ENCODE measurements around the gene SHC3. TPM values are rescaled to one million over a fixed set of nuclear protein-coding genes. Genes with fewer than 3 reads are reported as not detected.

Gene SHC3
- total RNA-seq, 1 donor from 2014 or later, result not detected

- H3K27ac Mint-ChIP-seq, result no peak overlapping the region
- no peak overlapping the region for H3K4me3 Mint-ChIP-seq
- H3K9me3 Mint-ChIP-seq, result no peaks in the 10 kb centered on the region
- DNase-seq, result no peak
- H3K4me1 Mint-ChIP-seq, result no peaks in the 10 kb centered on the region
- H3K36me3 Mint-ChIP-seq (ENCODE audit: low read depth), result no peaks in the 10 kb centered on the region
- intact Hi-C loops (cut with micrococcal nuclease), result no loop called here
- peaks cover 16% of the 10 kb centered on the region for H3K27me3 Mint-ChIP-seq
These were observed 171.3 kb downstream of the SHC3 start for GRCh38 chr9:89006996-89007967.

GRCh38 chr9:89006267-89006666 lies 172.4 kb downstream of the SHC3 start:
- intact Hi-C loops (cut with micrococcal nuclease), result no loop called here
- no peak overlapping the region for H3K27ac Mint-ChIP-seq
- H3K9me3 Mint-ChIP-seq, result no peaks in the 10 kb centered on the region
- DNase-seq, result no peak
- no peaks in the 10 kb centered on the region for H3K36me3 Mint-ChIP-seq (ENCODE audit: low read depth)
- peaks cover 22% of the 10 kb centered on the region for H3K27me3 Mint-ChIP-seq
- no peak overlapping the region for H3K4me3 Mint-ChIP-seq
- H3K4me1 Mint-ChIP-seq, result no peaks in the 10 kb centered on the region

DNA sequence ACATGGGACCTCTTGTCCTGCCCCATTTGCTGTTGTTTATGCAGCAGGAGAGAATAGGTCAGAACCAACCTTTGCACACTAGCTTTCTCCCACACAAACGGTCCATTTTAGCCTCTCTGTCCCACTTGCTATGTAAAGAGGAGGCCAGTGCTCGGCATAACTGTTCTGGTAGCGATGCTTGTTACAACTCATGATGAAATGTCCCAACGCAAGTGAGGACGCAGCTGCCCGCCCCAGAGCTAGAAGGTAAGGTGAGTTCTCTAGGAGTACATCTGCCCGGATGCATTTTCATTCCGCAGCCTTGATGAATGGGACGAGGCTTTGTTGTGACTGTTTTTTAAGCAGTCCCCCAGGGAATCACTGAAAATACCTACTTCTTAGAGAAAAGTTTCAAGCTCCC lies 173.3 kb downstream of the SHC3 start:
- no peak for DNase-seq
- peaks cover 22% of the 10 kb centered on the region for H3K27me3 Mint-ChIP-seq
- H3K4me1 Mint-ChIP-seq, result peaks cover 4% of the 10 kb centered on the region
- no peaks in the 10 kb centered on the region for H3K36me3 Mint-ChIP-seq (ENCODE audit: low read depth)
- no peaks in the 10 kb centered on the region for H3K9me3 Mint-ChIP-seq
- no peak overlapping the region for H3K27ac Mint-ChIP-seq
- intact Hi-C loops (cut with micrococcal nuclease), result no loop called here
- no peak overlapping the region for H3K4me3 Mint-ChIP-seq

DNA sequence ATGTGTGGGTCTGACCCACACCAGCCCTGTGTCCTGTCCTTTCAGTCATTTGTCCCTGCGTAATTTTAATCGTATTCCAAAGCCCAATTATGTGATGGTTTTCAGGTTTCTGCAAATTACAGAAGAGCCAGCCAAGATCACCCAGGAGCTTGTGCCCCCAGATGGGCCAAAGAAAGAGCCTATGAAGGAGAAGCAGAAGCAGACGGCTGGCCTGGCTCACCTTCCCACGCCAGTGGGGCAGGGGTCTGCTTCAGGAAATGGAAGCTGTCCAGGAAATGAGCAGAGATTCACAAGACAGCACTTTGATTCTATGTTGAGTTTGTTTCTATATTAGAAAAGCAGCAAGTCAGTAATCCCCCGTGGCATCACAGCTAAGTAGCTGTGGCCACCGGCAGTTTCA lies 175.6 kb downstream of the SHC3 start:
- no peak for DNase-seq
- H3K9me3 Mint-ChIP-seq, result no peaks in the 10 kb centered on the region
- intact Hi-C loops (cut with micrococcal nuclease), result no loop called here
- H3K4me1 Mint-ChIP-seq, result peaks cover 4% of the 10 kb centered on the region
- H3K4me3 Mint-ChIP-seq, result no peak overlapping the region
- H3K36me3 Mint-ChIP-seq (ENCODE audit: low read depth), result no peaks in the 10 kb centered on the region
- no peak overlapping the region for H3K27ac Mint-ChIP-seq
- peaks cover 20% of the 10 kb centered on the region for H3K27me3 Mint-ChIP-seq

DNA sequence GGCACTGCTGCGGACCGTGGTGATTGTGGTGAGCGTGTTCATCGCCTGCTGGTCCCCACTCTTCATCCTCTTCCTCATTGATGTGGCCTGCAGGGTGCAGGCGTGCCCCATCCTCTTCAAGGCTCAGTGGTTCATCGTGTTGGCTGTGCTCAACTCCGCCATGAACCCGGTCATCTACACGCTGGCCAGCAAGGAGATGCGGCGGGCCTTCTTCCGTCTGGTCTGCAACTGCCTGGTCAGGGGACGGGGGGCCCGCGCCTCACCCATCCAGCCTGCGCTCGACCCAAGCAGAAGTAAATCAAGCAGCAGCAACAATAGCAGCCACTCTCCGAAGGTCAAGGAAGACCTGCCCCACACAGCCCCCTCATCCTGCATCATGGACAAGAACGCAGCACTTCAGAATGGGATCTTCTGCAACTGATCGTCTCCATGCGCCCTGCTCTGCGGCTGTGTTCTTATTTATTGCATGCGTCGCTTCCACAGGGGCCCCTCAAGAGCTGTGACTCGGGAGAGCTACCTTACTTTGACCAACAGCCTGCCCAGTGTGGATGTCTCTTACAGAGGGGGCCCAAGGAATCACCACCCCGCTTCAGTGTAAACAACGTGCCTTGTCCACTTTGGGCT lies 176.6 kb downstream of the SHC3 start:
- no peaks in the 10 kb centered on the region for H3K9me3 Mint-ChIP-seq
- H3K27ac Mint-ChIP-seq, result no peak overlapping the region
- no peak for DNase-seq
- H3K36me3 Mint-ChIP-seq (ENCODE audit: low read depth), result no peaks in the 10 kb centered on the region
- intact Hi-C loops (cut with micrococcal nuclease), result loop anchor here (1.0 to 2.0 kb wide), 2 partner anchors 337 to 409 kb away; no protein-coding TSS in a partner anchor
- peaks cover 18% of the 10 kb centered on the region for H3K27me3 Mint-ChIP-seq
- H3K4me1 Mint-ChIP-seq, result peaks cover 4% of the 10 kb centered on the region
- H3K4me3 Mint-ChIP-seq, result no peak overlapping the region

- no peaks in the 10 kb centered on the region for H3K9me3 Mint-ChIP-seq
- H3K27me3 Mint-ChIP-seq, result peaks cover 18% of the 10 kb centered on the region
These were observed 177.4 kb downstream of the SHC3 start for GRCh38 chr9:89000973-89001916.

DNA sequence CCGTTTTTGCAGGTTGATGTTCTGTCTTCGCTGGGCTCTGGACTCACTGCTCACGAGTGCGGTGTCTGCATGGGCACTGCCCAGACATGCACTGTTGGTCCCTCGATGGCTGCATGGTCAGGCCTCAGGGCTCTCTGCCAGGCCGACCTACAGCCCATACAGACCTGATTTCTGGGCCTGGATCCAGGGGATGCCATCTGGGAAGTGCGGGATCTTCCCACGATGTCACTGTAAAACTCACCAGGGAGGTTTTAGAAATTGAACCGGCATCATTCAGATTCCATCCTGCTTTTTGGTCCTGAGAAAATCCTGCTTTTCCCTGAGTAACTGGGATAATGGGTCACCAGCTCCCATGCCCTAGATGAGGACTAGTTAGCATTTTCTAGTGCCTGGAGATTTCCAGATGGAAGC lies 178.2 kb downstream of the SHC3 start:
- H3K27ac Mint-ChIP-seq, result no peak overlapping the region
- DNase-seq, result no peak
- H3K27me3 Mint-ChIP-seq, result peaks cover 16% of the 10 kb centered on the region
- no peaks in the 10 kb centered on the region for H3K9me3 Mint-ChIP-seq
- intact Hi-C loops (cut with micrococcal nuclease), result loop anchor here (2.0 kb wide), 1 partner anchor 336 kb away; no protein-coding TSS in a partner anchor
- peaks cover 4% of the 10 kb centered on the region for H3K4me1 Mint-ChIP-seq
- H3K36me3 Mint-ChIP-seq (ENCODE audit: low read depth), result no peaks in the 10 kb centered on the region
- no peak overlapping the region for H3K4me3 Mint-ChIP-seq

More at GRCh38 chr9:89000973-89001916, 177.4 kb downstream of the SHC3 start:
- intact Hi-C loops (cut with micrococcal nuclease), result loop anchor here (1.0 to 2.0 kb wide), 2 partner anchors 336 to 408 kb away; no protein-coding TSS in a partner anchor
- Mint-ChIP-seq H3K4me1 (peaks cover 4% of the 10 kb centered on the region), H3K36me3 (ENCODE audit: low read depth) (no peaks in the 10 kb centered on the region), H3K27ac (no peak overlapping the region), H3K4me3 (no peak overlapping the region)
- peak; percentile 93 for DNase-seq

DNA sequence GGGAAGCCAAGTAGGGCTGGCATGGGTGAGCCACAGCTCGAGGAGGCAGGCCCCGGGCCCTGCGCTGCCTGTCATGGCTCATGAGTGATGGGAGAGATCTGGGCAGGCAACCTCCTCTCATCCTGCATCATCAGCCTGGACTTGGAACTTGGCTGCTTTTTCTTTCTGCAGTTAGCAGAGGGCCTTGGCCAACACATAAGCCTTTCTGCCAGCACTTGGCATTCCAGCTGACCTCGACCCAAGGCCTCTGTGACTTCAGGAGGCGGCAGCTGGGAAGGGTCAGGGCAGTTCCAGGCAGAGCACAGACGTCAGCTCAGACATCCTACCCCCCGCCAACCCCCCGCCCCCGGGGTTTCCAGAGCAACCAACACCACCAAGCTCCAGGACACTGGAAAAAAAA lies 179.7 kb downstream of the SHC3 start:
- Mint-ChIP-seq H3K9me3 (no peaks in the 10 kb centered on the region), H3K4me1 (peaks cover 4% of the 10 kb centered on the region), H3K36me3 (ENCODE audit: low read depth) (no peaks in the 10 kb centered on the region), H3K27me3 (peaks cover 16% of the 10 kb centered on the region), H3K4me3 (no peak overlapping the region), H3K27ac (no peak overlapping the region)
- DNase-seq, result no peak
- intact Hi-C loops (cut with micrococcal nuclease), result no loop called here

DNA sequence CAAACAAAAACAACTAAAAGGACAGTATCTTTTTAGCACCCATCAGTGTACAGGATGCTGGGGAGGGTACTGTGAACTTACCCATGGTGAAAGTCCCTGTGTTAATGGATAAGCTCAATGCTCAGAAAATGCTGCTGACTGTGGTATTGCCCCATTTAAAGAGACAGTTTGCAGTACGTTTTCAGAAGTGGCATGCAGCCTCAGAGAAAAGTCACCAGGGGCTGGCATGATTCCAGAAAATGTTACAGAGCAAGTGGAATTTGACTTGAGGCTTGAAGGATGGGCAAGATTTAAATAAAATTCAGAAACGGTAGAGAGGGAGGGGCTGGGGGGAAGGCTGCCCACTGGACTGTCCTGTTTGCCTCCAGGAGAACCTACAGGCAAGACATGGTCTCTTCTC lies 180.1 kb downstream of the SHC3 start:
- Mint-ChIP-seq H3K4me3 (no peak overlapping the region), H3K27me3 (peaks cover 15% of the 10 kb centered on the region)
- intact Hi-C loops (cut with micrococcal nuclease), result no loop called here

DNA sequence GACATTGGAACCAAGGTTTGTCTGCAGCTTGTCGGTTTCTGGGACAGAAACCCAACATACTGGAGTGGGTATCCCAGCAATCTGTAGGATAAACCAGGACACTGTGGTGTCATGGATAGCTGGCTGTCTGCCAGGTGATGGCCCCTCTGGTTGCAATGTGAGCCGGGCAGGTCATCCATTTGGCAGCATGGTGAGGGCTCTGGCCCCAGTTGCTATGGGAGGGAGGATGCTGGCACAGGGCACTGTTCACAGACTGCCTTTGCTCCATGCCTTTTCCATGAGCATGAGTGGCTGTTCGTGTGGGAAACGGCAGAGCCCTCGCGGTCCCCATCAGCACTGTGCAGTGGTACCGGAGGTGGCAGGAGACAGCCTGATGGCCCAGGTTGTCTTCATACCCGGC lies 181.0 kb downstream of the SHC3 start:
- no peaks in the 10 kb centered on the region for H3K9me3 Mint-ChIP-seq
- no peak for DNase-seq
- intact Hi-C loops (cut with micrococcal nuclease), result no loop called here
- no peak overlapping the region for H3K4me3 Mint-ChIP-seq
- no peak overlapping the region for H3K27ac Mint-ChIP-seq
- peaks cover 4% of the 10 kb centered on the region for H3K4me1 Mint-ChIP-seq
- H3K27me3 Mint-ChIP-seq, result peaks cover 19% of the 10 kb centered on the region
- no peaks in the 10 kb centered on the region for H3K36me3 Mint-ChIP-seq (ENCODE audit: low read depth)

More for the DNA sequence above, 180.1 kb downstream of the SHC3 start:
- peaks cover 4% of the 10 kb centered on the region for H3K4me1 Mint-ChIP-seq
- H3K9me3 Mint-ChIP-seq, result no peaks in the 10 kb centered on the region
- H3K36me3 Mint-ChIP-seq (ENCODE audit: low read depth), result no peaks in the 10 kb centered on the region
- H3K27ac Mint-ChIP-seq, result no peak overlapping the region
- no peak for DNase-seq

DNA sequence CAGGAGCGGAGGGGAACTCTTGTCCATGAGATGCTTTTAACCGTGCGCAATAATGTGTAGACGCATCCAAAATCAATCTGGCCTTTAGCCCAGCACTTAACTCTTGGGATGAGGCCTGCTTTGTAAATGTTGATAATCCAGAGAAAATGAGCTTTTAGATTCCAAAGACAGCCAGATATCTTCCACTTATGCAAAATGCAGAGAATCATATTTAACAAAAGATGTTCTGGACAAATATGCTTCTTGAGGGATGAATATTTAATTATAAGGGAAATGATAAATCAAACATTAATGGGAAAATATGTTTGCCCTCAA lies 181.7 kb downstream of the SHC3 start:
- peaks cover 5% of the 10 kb centered on the region for H3K4me1 Mint-ChIP-seq
- H3K4me3 Mint-ChIP-seq, result no peak overlapping the region
- H3K27me3 Mint-ChIP-seq, result peaks cover 23% of the 10 kb centered on the region
- intact Hi-C loops (cut with micrococcal nuclease), result no loop called here
- DNase-seq, result no peak
- no peak overlapping the region for H3K27ac Mint-ChIP-seq
- no peaks in the 10 kb centered on the region for H3K9me3 Mint-ChIP-seq
- H3K36me3 Mint-ChIP-seq (ENCODE audit: low read depth), result no peaks in the 10 kb centered on the region

- Mint-ChIP-seq H3K9me3 (no peaks in the 10 kb centered on the region), H3K36me3 (ENCODE audit: low read depth) (no peaks in the 10 kb centered on the region), H3K27ac (no peak overlapping the region), H3K4me3 (no peak overlapping the region), H3K4me1 (peaks cover 7% of the 10 kb centered on the region), H3K27me3 (peaks cover 23% of the 10 kb centered on the region)
- no peak for DNase-seq
- intact Hi-C loops (cut with micrococcal nuclease), result no loop called here
These were observed 182.3 kb downstream of the SHC3 start for GRCh38 chr9:88996046-88996920.

DNA sequence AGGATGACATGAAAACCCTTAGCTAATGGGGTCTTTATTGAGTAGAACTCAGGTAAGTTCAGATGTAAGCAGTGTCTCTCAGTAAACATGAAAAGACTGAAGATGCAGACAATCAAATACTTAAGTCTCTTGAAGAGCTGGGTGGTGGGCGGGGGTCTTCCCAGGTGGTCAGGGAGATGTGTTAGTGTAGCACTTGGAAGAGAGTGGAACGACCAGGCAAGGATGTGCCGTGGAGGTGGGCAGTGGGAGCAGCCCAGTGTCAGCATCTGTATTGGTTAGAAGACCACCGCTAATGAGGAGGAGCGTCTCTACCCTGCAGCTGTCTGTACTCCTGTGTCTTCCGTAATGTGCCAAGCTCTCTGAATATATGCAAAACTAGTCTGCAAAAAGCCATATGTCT lies 183.0 kb downstream of the SHC3 start:
- DNase-seq, result no peak
- no peaks in the 10 kb centered on the region for H3K36me3 Mint-ChIP-seq (ENCODE audit: low read depth)
- no peak overlapping the region for H3K4me3 Mint-ChIP-seq
- peaks cover 25% of the 10 kb centered on the region for H3K27me3 Mint-ChIP-seq
- intact Hi-C loops (cut with micrococcal nuclease), result no loop called here
- peaks cover 3% of the 10 kb centered on the region for H3K4me1 Mint-ChIP-seq
- H3K27ac Mint-ChIP-seq, result no peak overlapping the region
- no peaks in the 10 kb centered on the region for H3K9me3 Mint-ChIP-seq
